Gastrocnemius medialis (tissue), 4 donors: Measurements from ENCODE around the gene ABCF1.

Experiments
- CTCF ChIP-seq, 5 experiments: fragments of 450-650 bp in 3 of 5; fragments of 200-600 bp in 2 of 5; sonication (generic) in 2 of 5; IDR thresholded peaks in 4 of 5; conservative IDR thresholded peaks in 1 of 5; 1 replicate in 4 of 5; 2 replicates in 1 of 5; pipeline ENCODE4 v1.5.1; 2016 to 2019; ENCODE audit warnings: antibody characterized with exemption in 5 of 5, mild to moderate bottlenecking in 3 of 5, moderate library complexity in 3 of 5
- POLR2A ChIP-seq, 2 donors: fragments of 450-650 bp; IDR thresholded peaks; one replicate each; pipeline ENCODE4 v1.6.1; 2017; ENCODE audit warnings: antibody characterized with exemption in 2 of 2, mild to moderate bottlenecking in 2 of 2, moderate library complexity in 2 of 2

- TF ChIP-seq POLR2A (IDR thresholded peaks at IDR 0.05) (no peak), CTCF (IDR thresholded peaks at IDR 0.05 in 4 of 5, conservative IDR thresholded peaks at IDR 0.05 in 1 of 5) (no peak)
Observed at GRCh38 chr6:30542404-30542725, 28.9 kb upstream of the ABCF1 start.
